ENCODE measurements around the gene ZFP3.

DNA sequence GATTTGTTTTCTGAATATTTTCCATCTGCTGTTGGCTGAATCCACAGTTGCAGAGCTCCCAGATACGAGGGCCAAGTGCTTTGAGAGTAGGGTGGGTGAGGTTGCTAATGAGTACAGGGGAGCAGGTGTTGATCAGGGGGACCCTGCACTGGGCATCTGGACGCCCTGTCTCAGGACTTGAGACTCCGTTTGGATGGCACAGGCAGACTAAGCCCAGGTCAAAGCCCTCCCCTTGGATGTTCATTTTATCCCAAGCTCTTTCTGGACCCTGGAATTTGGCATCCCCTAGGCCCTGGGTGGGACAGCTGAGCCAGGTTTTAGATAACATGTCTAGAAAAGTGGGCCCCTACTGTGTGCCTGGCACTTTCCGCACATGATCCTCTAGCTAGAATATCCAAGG, 49.6 kb downstream of the ZFP3 start:
- no peak for TF ChIP-seq CTCF (conservative IDR thresholded peaks at IDR 0.05 in 1 of 2, IDR thresholded peaks at IDR 0.05 in 1 of 2; ENCODE audit: extremely low read depth in 1 of 2, insufficient read depth in 1 of 2, low read depth in 1 of 2, low read length in 2 of 2)
- TF ChIP-seq EZH2 (IDR thresholded peaks at IDR 0.05; ENCODE audit: borderline replicate concordance, low read length), result no peak

Measured in mammary epithelial cell (primary cell).